Liver (tissue), 3 donors: ENCODE measurements around the gene HCAR2.

ENCODE experiments used
- ATF3 ChIP-seq: IDR thresholded peaks from 2 replicates; pipeline ENCODE4 v1.6.1; 2016; ENCODE audit warnings: antibody characterized with exemption
- CTCF ChIP-seq: fragments of 150-350 bp; IDR thresholded peaks from 2 replicates; pipeline ENCODE4 v1.5.1; 2017; ENCODE audit warnings: improper control_type of control experiment, low read depth, low read length; ENCODE audit not compliant: missing input control
- EGR1 ChIP-seq, 2 donors: IDR thresholded peaks; 2 replicates each; pipeline ENCODE4 v1.6.1; 2016 to 2018; ENCODE audit warnings: antibody characterized with exemption in 2 of 2, low read depth in 2 of 2
- FOXA2 ChIP-seq: IDR thresholded peaks from 2 replicates; pipeline ENCODE4 v1.6.1; 2016; ENCODE audit warnings: antibody characterized with exemption
- HNF4A ChIP-seq, 2 donors: conservative IDR thresholded peaks; 2 replicates each; pipeline ENCODE4 v1.6.1; 2016; ENCODE audit warnings: antibody characterized with exemption in 2 of 2, mild to moderate bottlenecking in 2 of 2
- HNF4G ChIP-seq: IDR thresholded peaks from 2 replicates; pipeline ENCODE4 v1.6.1; 2016; ENCODE audit warnings: antibody characterized with exemption
- JUND ChIP-seq, 2 donors: IDR thresholded peaks; 2 replicates each; pipeline ENCODE4 v1.6.1; 2016; ENCODE audit warnings: antibody characterized with exemption in 2 of 2
- MAX ChIP-seq: IDR thresholded peaks from 2 replicates; pipeline ENCODE4 v1.6.1; 2016; ENCODE audit warnings: antibody characterized with exemption
- RAD21 ChIP-seq, 2 donors: IDR thresholded peaks; 2 replicates each; pipeline ENCODE4 v1.6.1; 2016; ENCODE audit warnings: antibody characterized with exemption in 2 of 2, mild to moderate bottlenecking in 2 of 2
- RXRA ChIP-seq, 2 donors: IDR thresholded peaks; 2 replicates each; pipeline ENCODE4 v1.6.1; 2017 to 2018; ENCODE audit warnings: antibody characterized with exemption in 2 of 2, mild to moderate bottlenecking in 1 of 2
- TAF1 ChIP-seq: conservative IDR thresholded peaks from 2 replicates; pipeline ENCODE4 v1.6.1; 2016; ENCODE audit warnings: antibody characterized with exemption, mild to moderate bottlenecking
- YY1 ChIP-seq: IDR thresholded peaks from 2 replicates; pipeline ENCODE4 v1.6.1; 2016; ENCODE audit warnings: antibody characterized with exemption, mild to moderate bottlenecking
- ZBTB33 ChIP-seq: IDR thresholded peaks from 2 replicates; pipeline ENCODE4 v1.6.1; 2016; ENCODE audit warnings: antibody characterized with exemption
- donor health status: healthy.
- donor health status: healthy.

- no peak for TF ChIP-seq CTCF
- no peak for TF ChIP-seq ATF3
- TF ChIP-seq RXRA (IDR thresholded peaks at IDR 0.05) = no peak
- no peak for TF ChIP-seq ZBTB33
- no peak for TF ChIP-seq JUND (IDR thresholded peaks at IDR 0.05)
- TF ChIP-seq YY1 = no peak
- TF ChIP-seq MAX = no peak
- no peak for TF ChIP-seq EGR1 (IDR thresholded peaks at IDR 0.05; ENCODE audit: low read depth in 2 of 2)
- no peak for TF ChIP-seq HNF4G
- no peak for TF ChIP-seq TAF1
- no peak for TF ChIP-seq HNF4A (conservative IDR thresholded peaks at IDR 0.05)
- TF ChIP-seq FOXA2 = no peak
- no peak for TF ChIP-seq RAD21 (IDR thresholded peaks at IDR 0.05)
These were observed 37.4 kb downstream of the HCAR2 start for GRCh38 chr12:122665759-122666158.
